HT-29 (cell line): ENCODE data around the gene TRIP4. TPM values are rescaled to one million over a fixed set of nuclear protein-coding genes. Genes with fewer than 3 reads are reported as not detected.
"Not testable (repeated sequence)": the region's sequence is repeated elsewhere in the genome, so short reads cannot be mapped to it uniquely, and the experiment has no call there.

Experiments
- DNase-seq: peaks from one replicate; pipeline ENCODE4 v3.0.0-alpha.2; 2015; ENCODE audit warnings: low spot score
- small RNA-seq: library from RNA; depleted of rRNA; stranded (forward); fragments of <200 nt; gene quantifications from one replicate; pipeline ENCODE3, GENCODE V24; 2014
- total RNA-seq: library from RNA; depleted of rRNA; stranded (reverse); fragments of >200 nt; shearing (Covaris generic); gene quantifications from 2 replicates; pipeline ENCODE4 v1.2.3, GENCODE V29; 2014; rRNA removed

TRIP4 gene
- total RNA-seq, 1 experiment from 2014 or later = 5.4 TPM

- DNase-seq = no peak
Observed at GRCh38 chr15:64490598-64491259, 103.1 kb downstream of the TRIP4 start.

- no peak for DNase-seq
Observed at GRCh38 chr15:64493641-64494040, 106.0 kb downstream of the TRIP4 start.

GRCh38 chr15:64495968-64496367 lies 108.3 kb downstream of the TRIP4 start:
- DNase-seq = not testable (repeated sequence)

GRCh38 chr15:64500695-64501395 lies 113.2 kb downstream of the TRIP4 start:
- DNase-seq = no peak

- no peak for DNase-seq
Observed at GRCh38 chr15:64501396-64501715, 113.7 kb downstream of the TRIP4 start.

GRCh38 chr15:64502151-64502550 lies 114.5 kb downstream of the TRIP4 start:
- DNase-seq = no peak

GRCh38 chr15:64502551-64502950 lies 114.9 kb downstream of the TRIP4 start:
- DNase-seq = no peak

GRCh38 chr15:64503197-64503596 lies 115.6 kb downstream of the TRIP4 start:
- DNase-seq = no peak

- no peak for DNase-seq
Observed at GRCh38 chr15:64503640-64504039, 116.0 kb downstream of the TRIP4 start.

Small RNA genes lying within 50 kb of the gene (small RNA-seq; reads per million reads assigned to genes)
- gene RF00019 (not detected), gene RF00554 (not detected)

Other genes with a start within 250 kb of the TRIP4 start
- gene SNX22, start 236.1 kb upstream of the TRIP4 start, total RNA-seq = 0.03 and 0.18 TPM in 2 replicates
- 627 and 667 TPM in 2 replicates for gene PPIB, start 224.8 kb upstream of the TRIP4 start, total RNA-seq
- 11.8 and 12.6 TPM in 2 replicates for gene CSNK1G1, start 31.7 kb upstream of the TRIP4 start, total RNA-seq
- gene PCLAF, start 6.4 kb upstream of the TRIP4 start, total RNA-seq = 80.0 and 83.7 TPM in 2 replicates
- 19.4 and 22.8 TPM in 2 replicates for gene ZNF609, start 72.7 kb downstream of the TRIP4 start, total RNA-seq